BLaER1 treated with 17β-estradiol and CSF1 and Interleukin-3, amounts not matched to agents 10 nM and 100 nM (cell line): Measurements from ENCODE around the gene AUTS2.

Source experiments
- H3K27ac ChIP-seq, 11 experiments: shearing (Covaris generic); formaldehyde crosslinking; 2 replicates each; pipeline ENCODE4 v1.8.1; 2022
- H3K27me3 ChIP-seq, 11 experiments: shearing (Covaris generic); formaldehyde crosslinking; 2 replicates each; pipeline ENCODE4 v1.8.1; 2022
- H3K36me3 ChIP-seq, 11 experiments: shearing (Covaris generic); formaldehyde crosslinking; 2 replicates each; pipeline ENCODE4 v1.8.1; 2022
- H3K4me1 ChIP-seq, 10 experiments: shearing (Covaris generic); formaldehyde crosslinking; 2 replicates each; pipeline ENCODE4 v1.8.1; 2022
- H3K4me2 ChIP-seq, 11 experiments: shearing (Covaris generic); formaldehyde crosslinking; 2 replicates each; pipeline ENCODE4 v1.8.1; 2022
- H3K4me3 ChIP-seq, 10 experiments: shearing (Covaris generic); formaldehyde crosslinking; 2 replicates each; pipeline ENCODE4 v1.8.1; 2022
- H3K9ac ChIP-seq, 11 experiments: shearing (Covaris generic); formaldehyde crosslinking; 2 replicates each; pipeline ENCODE4 v1.8.1; 2022
- H3K9me3 ChIP-seq, 11 experiments: shearing (Covaris generic); formaldehyde crosslinking; replicated peaks in 1 of 11; 2 replicates each; pipeline ENCODE4 v1.8.1; 2022
- H4K20me1 ChIP-seq, 11 experiments: shearing (Covaris generic); formaldehyde crosslinking; 2 replicates each; pipeline ENCODE4 v1.8.1; 2022
- Cebpa-rat ChIP-seq, 11 experiments: shearing (Covaris generic); IDR thresholded peaks; 2 replicates each; pipeline ENCODE4 v1.8.1; 2022

The AUTS2 gene

DNA sequence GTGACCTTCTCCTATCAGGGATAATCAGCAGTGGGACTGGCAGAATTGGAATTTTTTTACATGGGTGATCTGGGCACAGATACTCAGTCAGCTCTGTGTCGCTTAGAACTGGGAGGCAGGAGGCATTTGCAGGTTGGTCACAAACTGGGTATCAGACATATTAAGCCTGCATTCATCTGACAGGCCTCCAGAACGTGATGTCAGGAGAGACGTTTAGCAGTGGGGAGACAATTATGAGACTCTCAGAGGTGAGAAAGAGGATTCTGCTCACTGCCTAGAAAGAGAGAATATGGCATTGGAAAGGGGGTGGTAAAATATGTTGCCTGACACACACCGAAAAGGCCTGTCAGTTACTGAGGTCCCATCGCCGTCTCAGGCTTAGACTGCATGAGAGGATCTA, 816.1 kb downstream of the AUTS2 start:
- peak overlapping the region in 1 of 11 experiments; percentile 0; a peak in 2 of 22 replicates for H3K27ac ChIP-seq
- H4K20me1 ChIP-seq, result peaks cover 0 to 27% (median 9%) of the 10 kb centered on the region in 11 experiments; a peak in 9 of 22 replicates
- peaks cover 32 to 87% (median 67%) of the 10 kb centered on the region in 10 experiments for H3K4me1 ChIP-seq
- peak overlapping the region; percentile 67 to 90 (median 77); a peak in 20 of 22 replicates for H3K4me2 ChIP-seq
- no peak overlapping the region for H3K4me3 ChIP-seq
- H3K36me3 ChIP-seq, result no peaks in the 10 kb centered on the region
- H3K27me3 ChIP-seq, result peaks cover 0 to 12% (median 0%) of the 10 kb centered on the region in 11 experiments; a peak in 1 of 22 replicates
- no peak for TF ChIP-seq Cebpa-rat (IDR thresholded peaks at IDR 0.05)
- peak overlapping the region in 1 of 11 experiments; percentile 39; a peak in 1 of 22 replicates for H3K9ac ChIP-seq
- no peaks in the 10 kb centered on the region for H3K9me3 ChIP-seq

DNA sequence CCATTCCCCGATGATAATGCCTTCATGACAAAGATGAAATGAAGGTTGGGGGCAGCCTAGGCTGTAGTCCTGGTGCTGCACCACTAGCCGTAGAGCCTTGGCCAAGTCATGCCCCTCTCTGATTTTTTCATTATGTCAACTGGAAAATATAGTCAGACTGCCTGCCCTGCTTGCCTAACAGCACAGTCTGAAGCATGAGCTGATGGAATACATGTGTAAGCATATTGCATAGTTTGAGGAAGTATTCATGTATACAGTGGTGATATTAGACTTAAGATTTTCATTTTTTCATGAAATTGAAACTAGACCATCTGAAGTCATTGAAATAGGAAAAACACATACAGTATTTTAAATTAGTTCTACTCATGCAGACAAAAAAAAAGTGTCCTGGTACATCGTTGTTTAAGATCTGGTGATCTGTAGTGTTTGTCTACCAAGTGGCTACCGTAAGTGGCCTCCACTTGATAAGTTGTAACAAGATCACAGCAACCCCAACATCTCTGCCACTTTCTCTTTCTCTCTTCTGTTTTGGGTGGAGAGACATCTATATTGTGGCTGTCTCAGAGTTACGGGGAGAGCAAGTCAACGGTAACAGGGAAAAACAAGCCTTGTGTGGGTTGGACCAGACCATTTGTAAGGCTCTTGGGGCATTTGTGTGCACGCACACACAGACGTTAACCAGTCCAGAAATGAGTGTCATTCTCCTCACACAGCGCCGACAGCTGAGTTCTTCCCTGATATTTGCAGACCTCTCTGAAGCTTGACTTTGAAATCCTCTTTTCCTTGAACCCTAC, 817.1 kb downstream of the AUTS2 start:
- Histone ChIP-seq H4K20me1 (peaks cover 0 to 27% (median 9%) of the 10 kb centered on the region in 11 experiments; a peak in 9 of 22 replicates), H3K27ac (peak overlapping the region in 5 of 11 experiments; percentile 9 to 76 (median 70); a peak in 9 of 22 replicates), H3K9me3 (no peaks in the 10 kb centered on the region), H3K4me2 (peak overlapping the region; percentile 67 to 90 (median 77)), H3K4me1 (peaks cover 32 to 87% (median 67%) of the 10 kb centered on the region in 10 experiments), H3K27me3 (peaks cover 0 to 12% (median 0%) of the 10 kb centered on the region in 11 experiments; a peak in 1 of 22 replicates), H3K4me3 (no peak overlapping the region), H3K36me3 (no peaks in the 10 kb centered on the region), H3K9ac (peak overlapping the region in 3 of 11 experiments; percentile 34 to 58 (median 52); a peak in 4 of 22 replicates)
- no peak for TF ChIP-seq Cebpa-rat (IDR thresholded peaks at IDR 0.05)

DNA sequence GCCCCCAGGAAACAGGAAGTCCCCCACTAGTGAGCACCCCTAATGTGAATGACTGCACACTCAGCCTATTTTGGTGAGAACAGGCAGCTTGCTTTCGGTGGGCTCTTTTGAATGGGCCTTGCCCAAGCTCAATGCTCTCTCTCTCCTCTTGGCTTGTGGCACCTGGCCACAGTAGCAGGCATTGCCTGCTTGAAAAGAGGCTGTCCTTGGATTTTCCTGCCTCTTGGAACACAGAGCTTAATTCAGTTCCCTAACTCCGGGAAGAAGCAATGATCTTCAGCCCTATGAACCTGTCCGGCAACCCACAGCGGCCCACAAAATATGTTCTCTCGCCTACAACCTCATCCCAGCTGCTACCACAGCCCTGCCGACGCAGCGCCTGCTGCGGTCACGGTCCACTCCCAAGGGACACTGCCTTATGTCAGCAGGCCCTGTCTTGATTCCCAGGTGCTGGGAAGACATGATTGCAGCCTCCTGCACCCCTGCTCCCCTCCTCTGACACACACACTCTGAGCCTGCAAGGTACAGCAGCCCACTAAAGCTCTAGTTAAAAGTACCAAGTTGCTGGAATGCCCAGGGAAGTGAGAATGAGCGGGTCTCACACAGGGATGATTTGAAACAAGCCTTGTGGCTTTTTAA, 818.2 kb downstream of the AUTS2 start:
- Histone ChIP-seq H3K4me2 (peak overlapping the region; percentile 67 to 90 (median 77)), H3K9ac (peak overlapping the region in 4 of 11 experiments; percentile 42 to 64 (median 60); a peak in 8 of 22 replicates), H3K27me3 (peaks cover 0 to 12% (median 0%) of the 10 kb centered on the region in 11 experiments; a peak in 1 of 22 replicates), H3K9me3 (no peaks in the 10 kb centered on the region), H3K36me3 (no peaks in the 10 kb centered on the region), H3K4me1 (peaks cover 32 to 83% (median 63%) of the 10 kb centered on the region in 10 experiments), H3K4me3 (peak overlapping the region in 3 of 10 experiments; percentile 2 to 34 (median 3); a peak in 1 of 20 replicates), H3K27ac (peak overlapping the region in 5 of 11 experiments; percentile 4 to 76 (median 70); a peak in 9 of 22 replicates), H4K20me1 (peaks cover 0 to 27% (median 9%) of the 10 kb centered on the region in 11 experiments; a peak in 9 of 22 replicates)
- peak in 1 of 11 experiments; percentile 43; a peak in 1 of 22 replicates for TF ChIP-seq Cebpa-rat (IDR thresholded peaks at IDR 0.05)

DNA sequence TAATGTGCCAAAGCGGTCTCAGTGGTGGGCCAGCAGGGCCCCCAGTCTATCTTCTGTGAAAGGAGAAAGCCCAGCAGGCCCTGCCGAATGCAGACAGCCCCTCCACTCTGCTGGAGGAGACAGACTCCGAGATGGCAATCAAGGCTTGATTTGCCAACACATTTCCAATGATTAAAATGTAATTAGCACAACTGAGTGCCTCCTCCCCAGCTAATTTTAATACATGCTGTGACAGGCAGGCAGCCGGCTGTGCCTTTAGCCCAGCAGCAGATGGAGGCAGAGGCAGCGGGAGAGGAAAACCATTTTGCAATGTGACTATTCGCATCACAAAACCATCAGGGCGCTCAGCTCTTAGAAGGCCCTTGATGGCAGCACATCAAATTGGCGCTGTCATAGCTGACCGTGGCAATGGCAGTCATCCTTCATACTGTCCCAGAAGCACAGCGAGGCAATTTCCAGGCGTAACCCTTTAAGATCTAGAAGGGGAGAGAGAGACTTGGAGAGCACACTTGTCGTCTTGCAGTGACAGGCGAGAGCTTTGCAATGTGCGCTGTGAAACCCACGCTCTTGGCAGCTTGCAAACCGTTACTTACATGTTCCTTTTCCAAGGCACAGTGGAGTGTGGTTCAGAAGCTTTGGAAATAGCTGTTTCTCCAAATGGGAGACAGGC, 818.8 kb downstream of the AUTS2 start:
- no peak for TF ChIP-seq Cebpa-rat (IDR thresholded peaks at IDR 0.05)

DNA sequence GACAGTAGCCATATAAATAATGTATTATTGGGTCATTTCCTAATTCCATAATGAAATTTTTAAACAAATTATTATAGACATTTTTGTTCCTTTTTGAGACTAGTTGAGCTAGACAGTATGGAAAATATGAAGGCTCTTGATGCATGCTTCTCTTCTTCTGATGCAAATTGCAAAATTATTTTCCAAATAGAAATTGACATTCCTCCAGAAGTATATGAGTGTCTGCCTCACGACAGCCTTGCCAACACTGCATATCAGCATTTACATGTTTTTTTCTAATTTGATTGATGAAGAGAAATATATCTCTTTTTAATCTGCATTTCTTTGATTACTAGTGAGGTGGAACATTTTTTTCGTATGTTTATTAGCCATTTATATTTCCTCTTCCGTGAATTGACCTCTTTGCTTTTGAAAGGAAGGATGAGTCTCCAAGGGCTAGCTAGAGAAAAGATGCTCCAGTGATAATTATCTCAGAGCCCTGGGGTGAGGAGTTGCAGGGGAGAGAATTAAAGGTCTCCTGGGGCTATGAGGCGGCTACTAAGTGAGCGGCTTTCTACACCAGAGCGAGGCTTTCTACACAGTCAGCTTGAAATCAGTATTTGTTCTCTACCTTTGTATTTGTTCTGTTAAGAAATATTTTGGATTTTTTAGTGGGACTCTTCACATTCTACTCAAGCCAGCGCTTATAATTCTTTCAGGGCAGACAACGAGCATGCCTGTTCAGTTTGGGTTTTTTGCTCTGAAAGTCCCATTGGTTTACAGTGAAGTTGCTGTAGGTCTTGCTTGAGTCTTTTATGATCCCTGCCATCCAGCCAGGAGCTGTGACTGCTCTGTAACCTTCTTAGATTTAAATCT, 821.5 kb downstream of the AUTS2 start:
- H3K4me2 ChIP-seq, result peak overlapping the region in 9 of 11 experiments; percentile 16 to 77 (median 63); a peak in 16 of 22 replicates
- H3K36me3 ChIP-seq, result peaks cover 0 to 5% (median 0%) of the 10 kb centered on the region in 11 experiments; a peak in 4 of 22 replicates
- no peak overlapping the region for H3K4me3 ChIP-seq
- no peak overlapping the region for H3K27ac ChIP-seq
- H3K4me1 ChIP-seq, result peaks cover 28 to 62% (median 51%) of the 10 kb centered on the region in 10 experiments
- peaks cover 0 to 26% (median 9%) of the 10 kb centered on the region in 11 experiments; a peak in 9 of 22 replicates for H4K20me1 ChIP-seq
- H3K9ac ChIP-seq, result peak overlapping the region in 3 of 11 experiments; percentile 9 to 24 (median 11); a peak in 2 of 22 replicates
- peaks cover 0 to 12% (median 0%) of the 10 kb centered on the region in 11 experiments; a peak in 1 of 22 replicates for H3K27me3 ChIP-seq
- TF ChIP-seq Cebpa-rat (IDR thresholded peaks at IDR 0.05), result no peak
- no peaks in the 10 kb centered on the region for H3K9me3 ChIP-seq

More for the DNA sequence above, 818.8 kb downstream of the AUTS2 start:
- Histone ChIP-seq H3K4me3 (peak overlapping the region in 1 of 10 experiments; percentile 34; a peak in 1 of 20 replicates), H3K4me2 (peak overlapping the region; percentile 67 to 90 (median 77)), H4K20me1 (peaks cover 0 to 27% (median 9%) of the 10 kb centered on the region in 11 experiments; a peak in 9 of 22 replicates), H3K27ac (peak overlapping the region in 5 of 11 experiments; percentile 4 to 76 (median 70); a peak in 9 of 22 replicates), H3K27me3 (peaks cover 0 to 12% (median 0%) of the 10 kb centered on the region in 11 experiments; a peak in 1 of 22 replicates), H3K9ac (peak overlapping the region in 4 of 11 experiments; percentile 42 to 64 (median 60); a peak in 8 of 22 replicates), H3K36me3 (no peaks in the 10 kb centered on the region), H3K4me1 (peaks cover 32 to 83% (median 63%) of the 10 kb centered on the region in 10 experiments), H3K9me3 (no peaks in the 10 kb centered on the region)

DNA sequence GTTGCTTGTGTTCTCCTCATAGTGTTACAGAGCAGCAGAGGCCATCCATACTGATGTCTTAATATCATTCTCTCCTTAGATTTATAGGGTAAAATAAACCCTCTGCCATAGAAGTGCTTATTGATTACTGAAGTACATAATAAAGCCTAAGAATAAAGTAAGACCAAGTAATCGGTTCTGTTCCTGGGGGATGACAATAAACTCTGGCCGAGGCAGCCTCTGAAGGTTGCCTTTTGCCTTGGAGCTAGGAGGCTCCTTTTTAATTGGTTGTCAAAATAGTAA, 822.0 kb downstream of the AUTS2 start:
- no peak for TF ChIP-seq Cebpa-rat (IDR thresholded peaks at IDR 0.05)
- Histone ChIP-seq H3K4me3 (no peak overlapping the region), H4K20me1 (peaks cover 0 to 25% (median 9%) of the 10 kb centered on the region in 11 experiments; a peak in 9 of 22 replicates), H3K27ac (no peak overlapping the region), H3K4me1 (peaks cover 23 to 56% (median 45%) of the 10 kb centered on the region in 10 experiments), H3K27me3 (peaks cover 0 to 12% (median 0%) of the 10 kb centered on the region in 11 experiments; a peak in 1 of 22 replicates), H3K36me3 (peaks cover 0 to 10% (median 0%) of the 10 kb centered on the region in 11 experiments; a peak in 4 of 22 replicates), H3K4me2 (peak overlapping the region in 8 of 11 experiments; percentile 16 to 77 (median 65); a peak in 15 of 22 replicates), H3K9ac (peak overlapping the region in 3 of 11 experiments; percentile 9 to 24 (median 11); a peak in 2 of 22 replicates), H3K9me3 (no peaks in the 10 kb centered on the region)

DNA sequence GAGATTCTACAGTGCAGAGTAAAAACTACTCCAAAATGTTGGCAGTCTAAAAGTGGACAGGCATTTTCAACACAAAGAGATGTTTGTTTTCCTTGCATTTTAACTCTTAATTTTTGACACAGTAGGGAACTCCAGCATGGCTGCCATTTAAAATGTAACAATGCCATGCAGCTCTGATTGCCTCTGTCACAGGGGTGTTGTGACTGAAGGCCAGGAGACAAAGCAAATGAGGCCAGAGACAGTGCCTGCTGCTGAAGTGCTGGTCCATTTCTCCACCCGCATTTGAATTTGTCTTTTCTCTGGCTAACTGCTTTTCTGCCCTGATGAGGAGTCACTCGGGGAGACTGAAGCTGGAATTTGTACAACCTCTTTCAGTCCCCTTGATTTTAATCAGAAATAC, 823.0 kb downstream of the AUTS2 start:
- H3K9me3 ChIP-seq, result no peaks in the 10 kb centered on the region
- H3K36me3 ChIP-seq, result peaks cover 0 to 10% (median 0%) of the 10 kb centered on the region in 11 experiments; a peak in 4 of 22 replicates
- H3K27me3 ChIP-seq, result peaks cover 0 to 12% (median 0%) of the 10 kb centered on the region in 11 experiments; a peak in 1 of 22 replicates
- peaks cover 0 to 18% (median 7%) of the 10 kb centered on the region in 11 experiments; a peak in 9 of 22 replicates for H4K20me1 ChIP-seq
- no peak overlapping the region for H3K27ac ChIP-seq
- no peak overlapping the region for H3K4me2 ChIP-seq
- no peak overlapping the region for H3K4me3 ChIP-seq
- H3K9ac ChIP-seq, result no peak overlapping the region
- H3K4me1 ChIP-seq, result peaks cover 13 to 46% (median 35%) of the 10 kb centered on the region in 10 experiments
- no peak for TF ChIP-seq Cebpa-rat (IDR thresholded peaks at IDR 0.05)
